Ureter (tissue), 1 donor: ENCODE measurements around the gene IQGAP2. TPM values are rescaled to one million over a fixed set of nuclear protein-coding genes. Genes with fewer than 3 reads are reported as not detected.
"Not testable (repeated sequence)": the region's sequence is repeated elsewhere in the genome, so short reads cannot be mapped to it uniquely, and the experiment has no call there.

Experiments
- DNase-seq: peaks from one replicate; pipeline ENCODE4 v3.0.0-alpha.2; 2020; ENCODE audit warnings: low spot score
- total RNA-seq: library from RNA; stranded (reverse); gene quantifications from one replicate; pipeline ENCODE4 v1.2.4, GENCODE V29; 2023
- donor health status: DM: yes; HTN: yes; CAD: no.

IQGAP2 gene
- total RNA-seq, 1 donor from 2014 or later: 9.7 TPM

DNA sequence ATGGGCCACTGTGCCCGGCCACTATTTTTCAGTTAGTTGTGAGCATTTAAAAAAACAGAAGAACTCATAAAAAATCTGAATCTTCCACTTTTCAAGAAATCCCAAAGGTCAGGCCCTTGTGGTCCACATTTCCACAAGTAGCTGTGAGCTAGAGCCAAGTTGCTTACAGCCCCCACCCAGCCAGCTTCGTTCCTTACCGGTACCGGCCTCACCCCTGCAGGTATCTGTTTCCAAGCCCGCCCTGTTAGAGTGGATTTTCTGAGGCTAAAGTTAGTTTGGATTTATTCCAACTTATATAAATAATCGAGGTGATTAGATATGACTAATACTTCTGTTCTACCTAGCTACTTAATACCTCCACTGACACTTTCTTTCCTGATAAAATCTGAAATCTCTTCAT lies 139.2 kb downstream of the IQGAP2 start:
- no peak for DNase-seq

DNA sequence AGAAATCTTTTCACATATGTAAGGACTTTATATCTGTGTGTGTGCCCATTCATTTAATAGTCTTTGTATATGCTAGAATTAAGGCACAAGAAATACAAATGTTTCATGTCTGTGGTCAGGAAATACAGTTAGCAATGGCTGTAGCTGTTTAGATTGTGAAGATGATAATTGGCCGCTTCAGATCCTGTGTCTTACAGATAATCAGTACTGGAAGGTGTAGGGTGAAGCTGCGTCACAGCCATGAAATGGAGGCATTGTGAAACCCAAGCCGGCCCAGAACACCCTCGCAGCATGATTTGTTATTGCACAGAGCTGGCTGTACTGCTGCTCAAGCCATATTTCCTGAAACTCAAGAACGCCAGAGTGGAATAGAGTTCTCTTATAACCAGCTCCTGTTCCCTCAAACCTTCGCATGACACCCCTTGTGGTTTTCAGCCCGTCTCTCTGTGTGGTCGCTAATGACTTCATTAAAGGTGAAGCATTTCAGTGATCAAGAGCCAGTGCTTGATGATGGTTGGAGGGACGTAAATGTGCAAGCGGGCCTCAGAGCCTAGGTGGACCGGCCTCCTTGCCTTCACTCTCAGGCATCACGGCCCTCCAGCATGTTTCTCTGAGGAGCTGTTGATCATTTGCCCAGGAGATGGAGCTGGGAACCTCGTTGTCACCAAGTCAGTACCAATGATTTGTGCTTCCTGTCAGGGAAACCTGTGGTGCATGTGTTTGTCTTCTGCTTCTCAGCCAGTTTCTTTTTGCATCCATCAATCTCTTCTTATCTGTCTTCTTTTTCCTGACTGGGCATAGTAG lies 140.0 kb downstream of the IQGAP2 start:
- DNase-seq: peak; percentile 53

DNA sequence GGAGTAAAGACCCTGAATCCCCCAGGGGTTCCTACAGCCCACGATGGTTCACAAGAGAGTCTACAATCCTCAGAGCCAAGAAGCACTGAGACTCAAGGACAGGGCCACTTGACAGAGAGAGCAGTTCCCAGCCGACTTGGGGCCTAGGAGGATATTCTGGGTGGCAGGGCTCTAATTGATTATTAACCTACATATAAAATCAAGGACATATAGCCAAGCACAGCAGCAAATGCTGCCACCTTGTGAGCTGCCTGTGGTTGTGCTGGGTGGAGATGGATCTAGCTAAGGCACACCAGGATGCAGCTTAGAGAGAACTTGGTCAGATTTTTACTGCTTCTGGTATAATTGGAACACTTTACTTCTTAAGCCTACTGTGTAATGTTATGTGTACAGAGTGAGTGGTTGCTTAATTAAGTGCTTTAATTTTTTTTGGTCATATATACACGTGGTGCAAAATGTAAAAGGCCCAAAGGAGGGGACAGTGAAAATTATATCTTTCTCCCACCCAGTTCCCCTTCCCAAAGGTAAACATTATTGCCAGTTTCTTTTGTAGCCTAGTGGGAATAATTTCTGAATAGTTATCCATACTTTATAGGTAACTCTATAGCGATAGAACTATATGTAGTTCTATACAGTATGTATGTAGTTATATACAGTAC lies 141.3 kb downstream of the IQGAP2 start:
- DNase-seq: no peak

DNA sequence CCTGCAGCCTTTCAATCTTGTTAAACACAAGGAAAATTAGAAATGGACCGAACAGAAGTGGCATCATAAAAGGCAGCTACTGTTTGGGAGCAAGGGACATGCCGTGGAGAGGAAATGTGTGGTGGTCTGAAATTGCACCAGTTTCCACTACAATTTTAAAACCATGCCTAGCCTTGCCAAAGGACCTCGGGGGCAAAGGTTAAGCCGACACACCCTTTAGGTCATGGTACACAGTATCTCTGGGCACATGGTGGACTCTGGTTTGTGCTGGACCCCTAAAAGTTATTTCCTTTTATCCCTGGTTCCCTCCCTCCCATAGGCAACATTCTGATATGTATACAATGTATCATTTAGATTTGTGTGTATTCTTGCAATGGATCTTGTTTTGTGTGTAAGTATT lies 142.1 kb downstream of the IQGAP2 start:
- no peak for DNase-seq

DNA sequence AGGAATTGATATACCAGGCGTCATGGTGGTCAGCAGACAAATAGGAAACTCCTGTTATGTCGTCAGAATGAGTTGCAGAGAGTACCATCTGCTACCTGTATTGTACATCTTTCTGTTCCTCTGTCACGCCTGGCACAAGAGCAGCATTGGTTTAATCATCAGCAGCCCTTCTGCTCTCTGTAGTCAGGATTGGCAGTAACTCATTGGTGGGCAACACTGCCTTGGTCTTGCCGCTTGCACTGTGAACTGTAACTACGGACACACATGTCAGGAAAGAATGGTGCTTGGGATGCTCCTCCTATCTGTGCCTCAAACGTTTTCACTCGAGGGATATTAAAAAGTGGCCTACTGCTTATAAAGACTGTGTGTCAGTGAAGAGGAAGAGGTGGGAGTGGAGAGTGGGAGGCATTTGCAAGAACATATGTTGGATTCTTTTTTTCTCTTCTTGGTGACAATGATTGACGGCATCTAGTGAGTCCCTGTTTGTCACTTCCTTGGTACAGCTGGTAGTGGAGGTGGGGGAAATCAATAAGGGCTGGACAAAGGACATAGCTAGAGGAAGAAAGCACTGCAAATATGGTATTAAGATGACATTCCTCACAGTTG lies 143.5 kb downstream of the IQGAP2 start:
- DNase-seq: no peak

DNA sequence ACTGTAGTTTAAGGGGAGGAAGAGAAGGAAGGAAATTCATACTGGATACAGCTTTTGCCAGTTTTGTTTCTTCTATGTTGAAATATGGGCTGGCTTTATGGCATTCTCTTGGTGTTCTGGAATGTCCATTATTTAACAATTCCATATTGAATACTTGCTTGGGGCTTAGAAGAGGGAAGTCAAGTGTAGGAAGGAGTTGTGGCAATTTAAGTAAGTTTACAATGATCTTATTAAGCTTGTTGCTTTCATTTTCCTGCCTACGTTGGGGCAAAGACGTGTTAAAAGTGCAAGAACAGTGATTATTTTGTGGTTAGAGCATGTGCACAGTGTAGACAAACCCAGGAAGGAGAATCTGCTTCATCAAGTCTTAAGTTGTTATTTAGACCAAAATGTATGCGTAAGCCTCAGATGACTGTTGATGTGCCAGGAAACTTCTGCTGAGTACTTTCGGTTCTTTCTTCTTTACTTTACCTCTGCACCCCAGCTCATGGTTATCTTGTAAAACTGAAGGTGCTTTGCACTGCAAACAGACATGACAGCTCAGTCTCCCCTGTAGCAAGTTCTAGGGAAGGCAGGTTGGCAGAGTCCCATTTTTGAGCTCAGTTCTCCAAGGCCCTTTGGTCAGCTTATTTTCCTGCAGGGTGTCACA lies 144.3 kb downstream of the IQGAP2 start:
- DNase-seq: no peak

DNA sequence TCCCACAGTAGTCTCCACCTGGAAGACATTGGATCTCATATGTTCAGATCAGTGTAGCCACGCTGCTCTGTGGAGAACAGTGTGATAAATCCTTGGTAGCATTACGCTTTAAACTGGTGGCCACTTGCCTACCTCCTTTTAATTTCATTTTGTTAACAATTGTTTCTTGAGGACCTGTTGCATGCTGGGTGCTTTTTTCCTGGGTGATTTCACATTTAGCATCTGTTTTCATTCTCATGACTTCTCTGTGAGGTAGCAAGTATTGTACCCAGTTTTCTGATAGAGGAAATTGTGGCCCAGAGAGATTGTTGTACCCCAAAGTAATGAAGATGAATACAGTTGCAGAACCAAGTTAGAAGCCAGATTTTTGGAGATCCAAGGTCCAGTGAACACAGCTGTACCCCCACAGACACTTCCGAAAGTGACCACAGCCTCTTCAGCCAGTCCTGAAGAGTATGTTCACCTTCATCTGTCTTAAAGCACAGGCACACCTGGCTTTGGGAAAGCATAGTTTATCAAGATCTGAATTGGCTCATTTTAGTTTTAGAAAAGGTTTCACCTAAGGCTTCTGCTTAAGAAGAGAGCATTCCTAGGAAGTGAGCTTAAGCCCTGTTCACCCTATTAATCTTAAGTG lies 144.9 kb downstream of the IQGAP2 start:
- no peak for DNase-seq

DNA sequence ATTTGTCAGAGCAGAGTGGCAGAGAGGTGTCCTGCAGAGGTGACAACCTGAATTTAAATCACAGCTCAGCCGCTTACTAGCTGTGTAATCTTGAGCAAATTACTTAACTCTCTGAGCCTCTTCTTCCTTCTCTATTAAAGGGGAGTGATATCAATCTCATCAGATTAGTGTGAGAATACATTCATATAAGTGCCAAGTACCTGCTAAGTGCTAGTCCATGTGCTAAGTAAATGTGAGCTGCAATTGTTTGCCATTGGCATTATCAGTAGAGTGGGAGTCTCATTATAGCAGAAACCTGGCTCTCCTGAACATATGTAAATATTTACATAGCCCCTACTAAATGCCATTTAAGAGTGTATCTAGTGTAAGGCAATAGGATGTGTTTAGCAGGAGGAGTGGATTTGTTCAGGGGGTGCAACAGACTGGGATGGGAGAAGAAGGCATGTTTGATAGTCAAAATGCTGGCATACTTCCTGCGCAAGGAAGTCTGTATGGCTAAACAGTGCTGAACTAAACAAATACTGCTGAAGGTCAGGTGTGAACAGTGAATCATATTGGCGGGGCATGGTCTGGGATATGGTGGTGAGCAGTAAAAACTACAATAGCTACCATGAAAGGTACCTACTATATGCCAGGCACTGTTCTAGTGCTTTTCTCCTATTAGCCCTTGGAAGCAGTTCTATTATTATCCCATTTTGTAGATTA lies 145.6 kb downstream of the IQGAP2 start:
- DNase-seq: no peak

DNA sequence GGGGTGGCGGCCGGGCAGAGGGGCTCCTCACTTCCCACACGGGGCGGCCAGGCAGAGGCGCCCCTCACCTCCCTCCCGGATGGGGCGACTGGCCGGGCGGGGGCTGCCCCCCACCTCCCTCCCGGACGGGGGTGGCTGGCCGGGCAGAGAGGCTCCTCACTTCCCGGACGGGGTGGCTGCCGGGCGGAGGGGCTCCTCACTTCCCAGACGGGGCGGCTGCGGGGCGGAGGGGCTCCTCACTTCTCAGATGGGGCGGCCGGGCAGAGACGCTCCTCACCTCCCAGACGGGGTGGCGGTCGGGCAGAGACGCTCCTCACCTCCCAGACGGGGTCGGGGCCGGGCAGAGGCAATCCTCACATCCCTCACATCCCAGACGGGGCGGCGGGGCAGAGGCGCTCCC lies 147.8 kb downstream of the IQGAP2 start:
- DNase-seq: not testable (repeated sequence)

DNA sequence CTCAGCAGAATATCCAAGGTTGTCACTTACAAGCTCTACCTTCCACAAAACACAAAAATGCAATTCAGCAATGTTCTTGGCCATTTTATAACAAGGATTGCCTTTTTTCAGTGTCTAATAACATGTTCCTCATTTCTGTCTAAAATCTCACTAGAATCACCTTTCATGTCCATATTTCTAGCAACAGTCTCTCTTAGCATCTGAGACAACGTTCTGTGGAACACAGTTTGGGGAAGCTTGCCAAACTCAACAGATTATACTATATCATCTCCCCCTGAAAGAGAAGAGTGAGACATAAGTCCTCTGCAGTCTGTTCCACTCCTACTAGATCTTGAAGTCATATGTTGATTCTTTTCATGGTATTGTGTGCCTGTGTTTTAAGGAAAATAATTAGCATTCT lies 149.5 kb downstream of the IQGAP2 start:
- DNase-seq: no peak

DNA sequence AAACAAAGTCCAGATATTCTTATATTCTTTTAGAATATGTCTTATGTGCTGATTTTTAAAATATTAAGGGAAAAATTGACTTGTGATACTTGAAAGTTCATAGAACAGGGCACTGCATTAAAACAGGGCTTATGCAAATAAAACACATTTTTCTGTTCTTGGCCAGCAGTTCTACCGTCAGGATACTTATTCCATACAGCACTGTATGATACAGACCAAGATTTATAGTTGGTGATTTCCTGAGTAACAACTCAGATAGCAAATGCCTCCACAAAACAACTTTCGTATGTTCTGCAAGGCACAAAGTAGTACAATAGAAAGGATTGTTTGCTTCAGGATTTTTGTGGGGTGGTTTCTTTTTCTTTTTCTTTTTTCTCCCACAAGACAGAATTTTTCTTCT lies 150.2 kb downstream of the IQGAP2 start:
- no peak for DNase-seq

DNA sequence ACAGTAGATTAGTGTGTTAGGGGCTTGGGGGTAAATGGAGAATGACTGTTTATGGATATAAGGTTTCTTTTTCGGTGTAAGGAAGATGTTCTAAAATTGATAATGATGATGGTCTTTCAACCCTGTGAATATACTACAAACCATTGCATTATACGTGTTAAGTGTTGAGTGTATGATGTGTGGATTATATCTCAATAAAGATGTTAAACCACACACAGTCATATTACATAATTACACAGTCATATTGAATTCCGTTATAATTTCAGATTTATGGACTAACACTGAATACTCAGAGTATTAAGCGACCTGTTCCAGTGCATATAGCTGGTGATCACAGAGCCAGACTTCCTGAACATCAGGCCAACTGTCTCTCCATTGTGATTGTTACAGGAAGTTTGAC lies 152.0 kb downstream of the IQGAP2 start:
- no peak for DNase-seq

DNA sequence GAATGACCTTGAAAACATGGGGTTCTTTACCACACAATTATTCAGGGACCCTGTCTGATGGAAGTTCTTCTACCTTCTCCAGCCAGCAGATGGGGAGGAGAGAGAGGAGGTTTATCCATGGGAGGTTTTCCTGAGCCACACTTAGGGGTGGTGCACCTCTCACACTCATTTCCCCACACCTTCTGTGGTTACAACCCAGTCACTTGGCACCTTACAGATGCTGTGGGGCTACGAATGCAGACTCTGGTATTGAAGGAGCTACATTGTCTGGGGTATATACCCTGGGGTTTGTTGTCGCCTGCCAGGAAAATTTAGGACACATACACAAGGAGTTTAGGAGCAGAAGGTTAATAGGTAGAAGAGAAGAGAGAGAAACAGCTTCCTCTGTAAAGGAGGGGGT lies 152.6 kb downstream of the IQGAP2 start:
- no peak for DNase-seq

DNA sequence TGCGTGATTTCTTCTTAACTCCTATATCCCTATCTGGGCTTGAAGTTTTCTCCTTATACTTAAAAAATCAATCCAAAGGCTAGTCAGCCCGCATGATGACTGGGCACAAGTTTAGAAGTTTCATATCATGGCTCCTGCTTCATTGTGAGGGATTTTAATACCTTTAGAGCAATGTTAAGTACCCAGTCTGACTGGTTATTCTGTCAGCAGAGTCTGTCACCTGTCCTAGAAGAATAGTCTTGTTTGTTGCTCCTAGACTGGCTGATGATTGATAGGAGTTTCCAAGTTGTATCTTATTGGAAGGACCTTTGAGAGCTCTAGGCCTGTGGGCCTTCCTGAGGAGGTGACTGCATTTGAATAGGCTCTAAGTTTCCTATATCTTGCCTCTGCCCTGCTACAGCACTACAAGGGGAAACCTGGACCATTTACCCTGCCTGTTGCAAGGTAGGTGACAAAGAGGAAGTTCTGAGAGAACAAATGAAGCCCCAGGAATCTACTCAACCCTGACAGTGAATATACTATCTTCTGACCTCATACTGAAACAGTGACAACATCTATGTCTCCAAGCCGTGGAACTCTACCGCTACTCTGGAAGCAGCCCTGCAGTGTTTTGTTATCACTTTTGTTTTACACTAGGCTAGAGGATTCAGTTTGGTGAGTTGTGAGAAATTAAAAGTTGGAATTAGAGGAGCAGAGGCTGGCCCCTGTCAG lies 153.6 kb downstream of the IQGAP2 start:
- DNase-seq: no peak

DNA sequence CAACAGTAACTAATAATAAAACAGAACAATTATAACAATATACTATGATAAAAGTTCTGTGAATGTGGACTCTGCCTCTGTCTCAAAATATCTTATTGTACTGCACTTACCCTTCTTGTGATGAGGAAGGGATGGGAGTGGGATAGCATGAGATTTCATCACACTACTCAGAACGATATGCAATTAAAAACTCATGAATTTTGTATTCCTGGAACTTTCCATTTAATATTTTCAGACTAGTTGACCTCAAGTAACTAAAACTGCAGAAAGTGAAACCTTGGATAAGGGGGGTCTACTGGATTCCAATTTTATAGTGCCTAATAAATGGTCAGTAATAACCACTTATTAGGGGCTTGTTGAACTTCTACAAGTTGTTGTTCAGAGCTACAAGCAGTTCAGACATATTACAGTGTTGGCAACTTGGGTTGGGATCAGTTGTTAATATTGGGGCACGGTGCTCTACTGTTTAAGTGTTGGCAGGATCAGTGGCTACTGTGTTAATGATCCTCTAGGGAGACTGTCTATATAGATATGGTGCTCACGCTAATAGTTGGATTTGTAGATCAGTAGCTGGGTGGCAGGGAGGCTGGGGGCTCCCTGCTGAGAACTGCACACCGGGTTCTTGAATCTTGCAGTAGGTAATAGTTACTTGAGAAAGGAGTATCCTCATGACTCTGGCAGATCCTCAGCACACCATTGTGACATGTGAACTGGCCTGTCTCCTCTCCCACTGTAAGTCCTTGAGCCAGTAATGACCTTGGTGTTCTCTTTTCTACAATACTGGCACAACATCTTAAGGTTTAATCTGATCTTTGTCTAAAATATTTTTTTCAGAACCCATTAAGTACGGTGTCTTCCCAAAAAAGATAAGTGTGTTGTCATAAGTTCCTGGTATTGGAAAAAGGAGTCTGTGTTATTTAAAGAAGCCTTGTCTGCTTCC lies 158.1 kb downstream of the IQGAP2 start:
- DNase-seq: no peak

DNA sequence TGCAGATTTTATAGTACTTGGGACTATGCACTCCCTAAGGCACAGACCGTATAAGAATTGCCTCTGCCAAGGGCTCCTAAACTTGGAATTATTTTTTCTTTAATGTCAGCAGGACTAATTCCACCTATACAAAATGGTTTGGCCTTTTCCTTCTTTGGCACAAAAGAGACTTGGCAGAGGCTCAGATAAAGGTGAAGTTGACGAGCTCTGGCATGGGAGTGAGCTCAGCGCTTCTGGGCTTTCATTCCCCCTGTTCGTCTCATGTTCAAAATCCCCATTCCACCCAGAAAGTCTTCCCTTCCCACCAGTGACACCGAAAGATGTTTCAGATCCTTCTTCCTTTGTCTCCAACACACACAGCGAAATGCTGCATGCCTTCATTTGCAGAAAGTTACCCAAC lies 158.9 kb downstream of the IQGAP2 start:
- no peak for DNase-seq

DNA sequence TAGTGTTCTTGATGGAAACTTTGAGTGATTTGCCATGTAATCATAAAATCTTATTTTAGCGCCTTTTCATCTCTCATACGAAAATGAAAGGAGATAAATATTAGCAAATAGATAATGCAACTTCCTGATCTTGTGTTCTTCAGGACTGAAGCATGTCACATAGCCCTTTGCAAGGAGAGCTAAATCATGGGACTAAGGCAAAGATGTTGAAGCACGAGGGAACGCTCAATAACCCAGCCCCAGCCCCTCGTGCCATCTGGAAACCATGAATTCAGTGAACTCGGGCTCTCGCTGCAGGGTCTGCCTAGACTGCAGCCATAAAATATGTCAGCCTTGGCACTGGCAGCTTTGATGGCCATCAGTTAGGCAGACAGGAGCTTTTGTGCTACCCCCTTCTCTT lies 161.9 kb downstream of the IQGAP2 start:
- DNase-seq: no peak

DNA sequence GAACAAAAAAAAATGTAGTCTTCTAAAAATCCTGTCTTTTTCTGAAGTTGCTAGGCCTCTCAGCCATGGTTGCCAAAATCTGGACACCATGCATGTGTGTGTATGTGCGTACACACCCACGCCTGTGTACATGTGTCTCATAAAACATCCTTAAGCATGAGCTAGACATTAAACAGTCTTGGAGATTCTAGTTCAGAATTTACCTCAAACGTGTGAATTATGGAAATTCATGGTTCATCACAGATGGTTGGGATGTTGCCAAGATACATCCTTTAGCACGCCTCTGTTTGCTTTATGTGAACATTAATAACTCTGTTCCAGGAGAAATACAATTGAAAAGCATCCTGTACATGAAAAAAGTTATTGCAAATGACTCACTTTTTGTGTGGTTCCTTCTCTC lies 167.1 kb downstream of the IQGAP2 start:
- no peak for DNase-seq

DNA sequence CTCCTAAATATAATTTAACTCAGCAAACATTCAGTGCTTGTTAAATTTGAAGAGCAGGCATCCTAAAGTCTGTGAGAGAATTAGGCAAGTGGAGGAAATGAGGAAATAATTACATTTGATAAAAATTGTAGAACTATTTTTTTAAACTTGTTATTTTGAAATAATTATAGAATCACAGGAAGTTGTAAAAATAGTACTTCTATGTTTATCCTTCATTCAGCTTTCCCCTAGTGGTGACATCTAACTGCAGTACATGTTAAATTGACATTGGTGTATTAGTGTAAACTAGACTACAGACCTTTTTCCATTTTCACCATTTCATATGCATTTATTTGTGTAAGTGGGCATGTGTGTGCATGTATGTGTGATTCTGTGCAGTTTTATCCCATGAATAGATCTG lies 168.5 kb downstream of the IQGAP2 start:
- no peak for DNase-seq

DNA sequence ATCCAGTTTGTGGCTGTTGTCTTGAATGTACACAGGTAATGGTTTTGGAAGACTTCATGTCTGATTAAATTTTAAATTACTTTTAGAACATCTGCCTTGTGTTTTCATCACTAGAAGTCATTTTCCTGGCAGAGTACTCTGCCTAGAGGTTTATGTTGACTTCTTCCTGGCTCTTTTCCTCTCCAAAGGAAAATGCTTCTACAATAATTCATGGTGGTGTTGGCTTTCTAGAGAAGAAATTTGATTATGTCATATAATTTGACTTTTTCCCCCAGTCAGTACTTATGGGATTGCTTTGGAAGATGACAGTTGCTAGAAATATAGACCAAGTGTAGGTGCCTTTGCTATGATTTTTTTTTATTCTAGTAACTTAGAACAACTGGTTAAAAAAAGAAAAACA lies 173.4 kb downstream of the IQGAP2 start:
- DNase-seq: no peak
